Choroid plexus epithelial cell (primary cell): ENCODE measurements around the gene PHF20.

Experiments used
- DNase-seq: peaks from one replicate; pipeline ENCODE4 v3.0.0-alpha.2; 2010; ENCODE audit warnings: low read depth
- H3K4me3 ChIP-seq: 2 replicates; pipeline ENCODE4 v1.5.1; 2011; ENCODE audit warnings: low read depth, mild to moderate bottlenecking, control low read depth, low read length, moderate library complexity
- CTCF ChIP-seq: conservative IDR thresholded peaks from 2 replicates; pipeline ENCODE4 v1.5.1; 2011; ENCODE audit warnings: low read depth, mild to moderate bottlenecking, control low read depth, inconsistent platforms, low read length, moderate library complexity

PHF20 gene

GRCh38 chr20:35883336-35883777 is 111.5 kb downstream of the PHF20 start:
- TF ChIP-seq CTCF: no peak
- peak overlapping the region; percentile 1 for H3K4me3 ChIP-seq
- no peak for DNase-seq

GRCh38 chr20:35883778-35884540 is 112.1 kb downstream of the PHF20 start:
- TF ChIP-seq CTCF: peak; percentile 77
- DNase-seq: peak; percentile 99
- H3K4me3 ChIP-seq: peak overlapping the region; percentile 49

- DNase-seq: no peak
- H3K4me3 ChIP-seq: peak overlapping the region; percentile 49
- TF ChIP-seq CTCF: no peak
Measured at GRCh38 chr20:35884541-35884865, 112.7 kb downstream of the PHF20 start.

- H3K4me3 ChIP-seq: no peak overlapping the region
- DNase-seq: no peak
- no peak for TF ChIP-seq CTCF
Measured at GRCh38 chr20:35885212-35885611, 113.4 kb downstream of the PHF20 start.

- TF ChIP-seq CTCF: no peak
- no peak for DNase-seq
- H3K4me3 ChIP-seq: no peak overlapping the region
Measured at GRCh38 chr20:35886537-35886936, 114.7 kb downstream of the PHF20 start.

GRCh38 chr20:35887393-35888064 is 115.7 kb downstream of the PHF20 start:
- no peak overlapping the region for H3K4me3 ChIP-seq
- no peak for TF ChIP-seq CTCF
- no peak for DNase-seq

GRCh38 chr20:35888657-35889056 is 116.8 kb downstream of the PHF20 start:
- TF ChIP-seq CTCF: no peak
- no peak for DNase-seq
- no peak overlapping the region for H3K4me3 ChIP-seq
